Stimulated activated naive CD4-positive, alpha-beta T cell treated with Interleukin-2 at 50 U/mL for 16 hours (primary cell): ENCODE measurements around the gene GARIN5A.

Source experiments
- DNase-seq: peaks from one replicate; lab custom pipeline; 2025; lab: John Stamatoyannopoulos, UW

Gene GARIN5A

DNA sequence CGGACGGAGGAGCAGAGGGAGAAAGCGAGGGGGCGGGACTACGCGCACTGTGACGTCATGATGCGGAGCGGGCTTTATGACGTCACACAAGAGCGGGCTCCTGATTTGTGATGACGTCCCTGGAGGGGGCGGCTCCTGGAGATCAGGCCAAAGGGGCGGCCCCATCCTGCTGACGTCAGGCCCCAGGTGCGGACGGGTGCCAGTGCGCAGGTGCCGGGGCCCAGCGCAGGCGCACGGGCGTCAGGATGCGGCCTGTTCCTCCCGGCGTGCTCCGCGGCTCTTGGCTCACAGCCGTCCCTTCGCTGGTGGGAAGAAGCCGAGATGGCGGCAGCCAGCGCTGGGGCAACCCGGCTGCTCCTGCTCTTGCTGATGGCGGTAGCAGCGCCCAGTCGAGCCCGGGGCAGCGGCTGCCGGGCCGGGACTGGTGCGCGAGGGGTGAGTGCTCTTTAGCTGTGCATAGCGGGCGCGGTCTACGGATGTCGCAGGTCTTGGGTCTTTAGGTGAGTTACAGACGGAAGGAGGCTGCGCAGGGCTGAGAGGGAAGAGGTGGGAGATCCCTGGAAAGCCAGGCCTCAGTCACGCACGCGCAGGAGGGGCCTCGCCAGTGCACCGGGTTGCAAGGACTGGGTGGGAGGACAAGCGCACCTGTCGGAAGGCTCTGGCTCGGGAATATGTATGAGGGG lies at the start of gene GARIN5A, which contains the start of gene EMC10:
GARIN5A (minus strand) TSS at position 625 of the 683 bp plus-strand sequence; CDS start at position 165, 460 bp downstream.
EMC10 (plus strand) TSS at position 284 of the 683 bp plus-strand sequence; CDS start at position 322, 38 bp downstream.
- DNase-seq, result peak; percentile 90

DNA sequence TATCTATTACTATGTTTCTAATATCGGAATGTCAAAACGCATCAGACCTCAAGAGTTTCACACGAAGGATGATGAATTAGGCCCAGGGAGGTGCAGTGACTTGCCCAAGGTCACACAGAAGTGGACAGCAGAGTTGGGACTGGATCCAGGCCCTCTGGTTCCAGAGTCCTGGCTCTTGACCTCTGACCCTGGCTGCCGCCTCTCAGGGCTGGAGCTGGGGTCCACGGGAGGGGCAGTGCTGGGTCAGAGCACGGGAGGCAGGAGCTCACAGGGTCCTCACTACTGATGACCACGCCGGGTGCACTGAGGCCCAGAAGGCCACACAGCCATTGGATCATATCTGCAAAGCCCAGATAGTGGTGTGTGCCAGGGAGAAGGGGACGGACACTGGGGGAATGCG lies 46.2 kb upstream of the GARIN5A start:
- no peak for DNase-seq

DNA sequence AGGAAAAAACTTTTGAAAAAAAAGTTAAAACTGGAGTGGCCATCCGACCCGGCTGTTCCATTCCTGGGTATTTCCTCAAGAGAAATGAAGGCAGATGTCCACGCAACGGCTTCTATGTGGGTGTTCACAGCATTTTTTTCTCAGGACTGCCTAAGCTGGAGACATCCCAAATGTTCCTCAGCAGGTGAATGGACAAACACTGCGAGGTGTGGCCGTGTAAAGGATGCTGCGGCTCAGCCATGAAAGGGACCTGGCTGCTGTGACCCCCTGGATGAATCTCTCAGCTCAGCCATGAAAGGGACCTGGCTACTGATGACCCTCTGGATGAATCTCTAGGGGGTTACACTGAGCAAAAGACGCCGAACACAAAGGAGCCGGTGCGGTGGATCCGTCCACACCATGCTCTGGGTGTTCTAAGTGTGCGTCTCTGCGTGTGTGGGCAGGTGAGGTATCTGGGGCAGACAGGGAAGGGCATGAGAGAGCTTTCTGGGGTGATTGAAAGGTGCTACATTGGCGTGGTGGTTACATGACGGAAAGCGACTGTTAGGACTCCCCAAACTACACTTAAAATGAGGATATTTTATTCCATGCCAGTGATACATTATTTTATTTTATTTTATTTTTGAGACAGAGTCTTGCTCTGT lies 44.3 kb upstream of the GARIN5A start:
- no peak for DNase-seq

DNA sequence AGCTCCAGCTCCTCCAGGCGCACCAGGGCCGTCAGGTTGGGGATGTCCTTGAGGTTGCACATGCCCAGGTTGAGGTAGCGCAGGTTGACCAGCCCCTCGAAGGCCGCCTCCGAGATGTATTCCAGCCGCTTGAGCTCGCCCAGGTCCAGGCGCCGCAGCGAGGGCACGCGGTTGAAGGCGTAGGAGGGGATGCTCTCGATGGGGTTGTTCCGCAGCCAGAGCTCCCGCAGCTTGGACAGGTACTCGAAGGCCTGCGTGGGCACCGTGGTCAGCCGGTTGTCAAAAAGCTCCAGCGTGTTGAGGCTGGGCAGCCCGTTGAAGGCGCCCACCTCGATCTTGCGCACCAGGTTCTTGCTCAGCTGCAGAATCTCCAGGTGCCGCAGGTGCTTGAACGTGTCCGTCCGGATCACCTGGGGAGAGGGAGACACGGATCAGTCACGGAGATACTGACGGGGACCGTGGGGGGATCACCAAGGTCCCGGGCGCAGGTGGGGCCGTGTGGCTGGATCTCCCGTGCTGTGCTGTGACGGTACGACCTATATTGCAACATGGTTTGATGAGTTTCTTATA lies 42.4 kb upstream of the GARIN5A start:
- DNase-seq, result no peak

- DNase-seq, result no peak
Measured at GRCh38 chr19:50518091-50519005, 41.7 kb upstream of the GARIN5A start.

- DNase-seq, result no peak
Measured at GRCh38 chr19:50517704-50518075, 41.0 kb upstream of the GARIN5A start.

DNA sequence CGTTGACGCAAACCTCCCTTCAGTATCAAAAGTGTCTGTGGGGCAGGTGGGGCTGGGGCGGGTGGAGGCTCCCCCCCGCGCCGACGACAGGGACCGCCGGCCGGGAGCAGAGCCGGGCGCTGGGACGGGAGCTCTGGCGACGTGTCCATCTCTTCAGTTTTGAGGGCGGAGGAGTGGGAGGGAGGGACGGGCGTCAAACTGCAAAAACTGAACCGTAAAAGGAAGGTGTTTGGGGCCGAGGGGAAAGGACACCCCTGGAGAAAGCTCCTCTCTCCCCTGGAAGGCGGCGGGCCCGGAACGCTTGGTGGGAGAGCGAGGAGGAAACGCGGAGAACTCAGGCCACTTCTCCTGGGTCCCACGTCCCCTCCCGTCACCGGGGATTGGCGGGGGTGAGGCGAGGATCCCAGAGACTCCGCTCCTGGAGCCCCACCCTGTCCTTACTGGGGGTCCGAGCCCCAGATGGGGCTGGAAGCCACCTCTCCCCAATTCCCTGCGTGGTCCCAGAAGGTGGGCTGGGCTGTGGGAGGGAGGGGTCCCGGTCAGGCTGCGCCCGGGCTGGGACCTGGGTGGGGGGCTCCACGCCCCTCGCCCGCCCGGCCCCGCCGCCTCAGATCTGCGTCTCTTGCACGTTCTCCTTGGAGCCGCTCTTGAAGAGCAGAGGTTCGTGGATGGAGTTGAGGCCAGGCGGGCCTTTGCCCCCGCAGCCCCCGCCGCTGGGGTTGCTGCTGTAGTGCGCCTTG lies 40.5 kb upstream of the GARIN5A start:
- no peak for DNase-seq

DNA sequence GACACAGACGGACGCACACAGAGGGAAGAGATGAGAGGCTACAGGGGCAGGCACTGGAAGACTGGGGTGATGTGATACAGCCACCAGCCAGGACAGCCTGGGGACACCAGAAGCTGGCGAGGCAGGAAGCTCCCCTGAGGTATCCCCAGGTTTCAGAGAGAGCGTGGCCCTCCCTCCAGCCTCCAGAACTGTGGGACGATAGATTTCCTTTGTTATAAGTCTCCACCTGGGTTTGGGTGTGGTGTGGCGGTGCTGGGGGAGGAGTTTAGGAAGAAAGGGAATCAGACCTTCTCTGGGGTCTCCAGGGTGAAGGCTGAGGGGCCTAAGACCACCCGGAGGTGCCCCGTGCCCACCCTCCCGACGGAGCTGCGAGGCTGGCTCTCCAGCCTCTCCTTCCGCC lies 39.8 kb upstream of the GARIN5A start:
- DNase-seq, result no peak

GRCh38 chr19:50515168-50515561 lies 38.5 kb upstream of the GARIN5A start:
- DNase-seq, result no peak

GRCh38 chr19:50514346-50515167 lies 37.9 kb upstream of the GARIN5A start:
- DNase-seq, result no peak

DNA sequence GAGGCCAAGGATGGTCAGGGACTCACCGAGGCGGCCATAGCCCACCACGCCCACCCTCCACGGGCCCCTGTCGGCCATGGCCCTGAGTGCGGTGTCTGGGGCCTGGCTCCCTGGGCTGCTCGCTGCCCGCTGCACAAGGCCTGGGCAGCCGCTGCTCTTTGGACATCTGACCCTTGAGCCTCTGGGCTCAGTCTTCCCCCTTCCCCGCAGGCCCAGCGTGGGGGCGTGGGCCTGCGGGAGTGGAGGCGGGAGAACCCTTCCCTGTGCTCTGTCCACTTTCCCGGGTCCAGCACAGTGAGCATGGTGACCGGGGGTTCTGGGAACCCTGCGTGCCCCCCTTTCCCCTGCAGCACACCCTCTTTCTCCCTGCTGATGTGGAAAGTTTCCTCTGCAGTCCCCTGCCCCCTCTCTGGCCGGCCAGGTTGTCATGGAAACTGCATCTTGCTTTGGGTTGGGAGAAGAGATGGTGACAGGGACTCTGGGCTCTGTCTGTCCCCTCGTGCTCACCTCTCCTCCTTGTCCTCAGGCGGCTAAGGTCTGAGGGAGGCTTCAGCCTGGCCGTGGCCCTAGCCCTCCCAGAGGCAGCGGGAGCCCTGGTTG lies 37.2 kb upstream of the GARIN5A start, which contains the start of gene ASPDH:
ASPDH (minus strand) TSS at position 168 of the 600 bp plus-strand sequence; CDS start at position 78, 90 bp downstream.
- no peak for DNase-seq

DNA sequence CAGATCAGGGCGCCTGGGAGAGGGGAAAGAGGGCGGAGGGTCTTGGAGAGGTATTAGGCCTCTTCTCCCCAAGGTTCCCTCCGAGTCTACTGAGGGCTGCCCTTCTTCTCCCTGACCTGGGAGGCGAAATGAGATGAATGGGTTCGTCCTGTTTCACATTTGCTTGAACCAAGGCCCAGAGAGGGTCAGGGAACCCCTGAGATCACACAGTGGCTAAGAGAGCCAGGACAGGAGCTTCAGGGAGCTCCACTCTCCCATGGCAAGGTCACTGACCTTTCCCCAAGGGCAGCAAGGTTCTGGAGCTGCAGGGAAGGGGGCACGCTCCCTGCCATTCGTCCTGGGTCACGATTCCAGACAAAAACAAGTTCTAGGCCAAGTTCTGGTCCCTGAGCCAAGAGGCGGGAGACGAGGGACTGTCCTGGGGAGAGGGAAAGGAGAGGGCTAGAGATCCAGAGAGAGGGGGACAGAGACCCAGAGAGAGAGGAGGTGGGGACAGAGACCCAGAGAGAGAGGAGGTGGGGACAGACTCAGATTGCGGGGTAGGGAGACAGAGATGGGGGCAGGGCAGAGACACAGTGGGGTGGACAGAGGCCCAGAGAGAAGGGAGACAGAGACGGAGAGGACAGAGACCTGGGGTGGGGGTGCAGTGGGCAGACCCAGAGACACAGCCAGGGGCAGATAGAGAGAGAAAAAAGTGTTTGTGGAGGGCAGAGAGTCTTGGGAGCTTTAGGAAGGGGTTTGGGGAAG lies 36.5 kb upstream of the GARIN5A start:
- no peak for DNase-seq

GRCh38 chr19:50512112-50512998 lies 35.7 kb upstream of the GARIN5A start:
- no peak for DNase-seq

- peak; percentile 98 for DNase-seq
Measured at GRCh38 chr19:50511069-50511822, 34.6 kb upstream of the GARIN5A start, which contains the start of gene JOSD2. JOSD2 (minus strand) TSS chr19:50511191; CDS start chr19:50510431, 760 bp downstream.

DNA sequence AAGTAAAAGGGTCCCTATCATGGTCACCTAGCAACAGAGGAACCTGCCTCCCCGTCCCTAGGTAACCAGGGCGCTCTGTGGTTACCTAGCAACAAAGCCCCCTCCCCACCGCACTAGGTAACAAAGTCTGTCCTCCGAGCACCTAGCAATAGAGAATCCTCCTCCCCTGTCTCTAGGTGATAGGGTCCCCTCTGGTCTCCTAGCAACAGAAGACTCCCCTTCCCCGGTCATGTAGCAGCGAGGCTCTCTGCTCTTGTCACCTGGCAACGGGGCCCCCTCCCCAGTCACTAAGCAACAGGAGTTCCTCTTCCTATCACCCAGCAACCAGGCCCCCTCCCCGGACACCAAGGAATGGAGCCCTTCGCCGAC lies 34.0 kb upstream of the GARIN5A start:
- no peak for DNase-seq

- no peak for DNase-seq
Measured at GRCh38 chr19:50510121-50510670, 33.5 kb upstream of the GARIN5A start.

DNA sequence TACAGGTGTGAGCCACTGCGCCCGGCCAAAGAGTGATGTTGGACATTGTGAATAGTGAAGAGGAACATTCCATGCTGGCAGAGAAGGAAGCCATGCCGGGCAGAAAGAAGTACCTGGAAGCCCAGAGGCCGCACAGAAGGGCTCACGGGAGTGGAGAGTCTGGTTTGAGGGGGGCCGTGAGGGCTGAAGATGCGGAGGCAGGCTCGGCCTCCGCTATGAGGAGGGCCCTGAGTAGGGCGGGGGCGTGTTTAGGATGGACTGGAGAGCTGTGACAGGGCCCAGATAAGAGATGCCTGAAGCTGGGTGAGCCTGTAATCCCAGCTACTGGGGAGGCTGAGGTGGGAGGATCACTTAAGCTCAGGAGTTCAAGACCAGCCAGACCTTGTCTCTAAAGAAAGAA lies 32.7 kb upstream of the GARIN5A start:
- no peak for DNase-seq
